HCT116 (cell line): ENCODE measurements around the gene NPHP3. TPM values are rescaled to one million over a fixed set of nuclear protein-coding genes. Genes with fewer than 3 reads are reported as not detected.

ENCODE experiments used
- ATAC-seq: fragments of 200-7000 bp; cut with Tn5 transposase; 2 replicates; pipeline ENCODE4 v1.9.1; 2020; ENCODE audit warnings: mild to moderate bottlenecking, moderate library complexity
- BruUV-seq: library from RNA; stranded (reverse); fragments of 400-500 nt; replicated peaks from 2 replicates; lab custom pipeline; 2021; lab: Mats Ljungman, UMichigan
- CTCF ChIA-PET: fragments of 300-600 bp; sonication (Branson Sonifier 250); formaldehyde crosslinking; loops from one replicate; lab custom pipeline; 2021; ENCODE audit warnings: antibody characterized with exemption; lab: Charles Lee
- POLR2A ChIA-PET: fragments of 300-600, 350-600 bp; sonication (Branson Sonifier 250); formaldehyde crosslinking; loops from one replicate; lab custom pipeline; 2021; ENCODE audit warnings: antibody characterized with exemption; lab: Charles Lee
- RAD21 ChIA-PET, 2 experiments: fragments of 300-600 bp; sonication (Branson Sonifier 250); formaldehyde crosslinking; loops; one replicate each; lab custom pipeline; 2023; ENCODE audit warnings: low total read pairs in 2 of 2; ENCODE audit not compliant: uncharacterized antibody in 2 of 2, unreplicated experiment in 2 of 2, low non-redundant PET in 1 of 2; lab: Charles Lee
- DNase-seq: peaks from one replicate; pipeline ENCODE4 v3.0.0-alpha.2; 2010; ENCODE audit warnings: low read depth, low spot score
- H2AFZ ChIP-seq: fragments of 200-600 bp; shearing (Covaris generic), sonication (generic); 2 replicates; pipeline ENCODE4 v1.6.1; 2017; ENCODE audit warnings: low read depth, mixed run types, mixed read lengths, antibody characterized with exemption, low read length; ENCODE audit not compliant: poor library complexity, severe bottlenecking
- H3K27ac ChIP-seq: 2 replicates; pipeline ENCODE4 v1.5.1; 2012; ENCODE audit warnings: low read depth, low read length
- H3K27me3 ChIP-seq: fragments of 200-600 bp; sonication (generic); 2 replicates; pipeline ENCODE4 v1.6.1; 2016; ENCODE audit warnings: mixed run types, low read length, mixed read lengths; ENCODE audit not compliant: insufficient read depth
- H3K36me3 ChIP-seq, 2 experiments: fragments of 200-500 bp in 1 of 2; fragments of 200-600 bp in 1 of 2; sonication (Bioruptor generic) in 1 of 2; sonication (generic) in 1 of 2; 2 replicates each; pipeline versions ENCODE4 v1.5.1 to v1.6.1; 2014 to 2016; ENCODE audit warnings: low read length in 2 of 2, inconsistent platforms in 1 of 2, mixed read lengths in 1 of 2, mixed run types in 1 of 2; ENCODE audit not compliant: insufficient read depth in 2 of 2, control insufficient read depth in 1 of 2
- H3K4me1 ChIP-seq, 2 experiments: fragments of 200-600 bp in 1 of 2; sonication (generic) in 1 of 2; 2 replicates each; pipeline versions ENCODE4 v1.5.1 to v1.6.1; 2012 to 2017; ENCODE audit warnings: low read length in 2 of 2, inconsistent platforms in 1 of 2, mild to moderate bottlenecking in 1 of 2, mixed read lengths in 1 of 2, mixed run types in 1 of 2, moderate library complexity in 1 of 2; ENCODE audit not compliant: insufficient read depth in 2 of 2, control insufficient read depth in 1 of 2
- H3K4me2 ChIP-seq: fragments of 200-600 bp; sonication (generic); 2 replicates; pipeline ENCODE4 v1.6.1; 2017; ENCODE audit warnings: mixed run types, low read length, mixed read lengths
- H3K4me3 ChIP-seq, 2 experiments: fragments of 200-600 bp in 1 of 2; sonication (generic) in 1 of 2; replicated peaks in 1 of 2; 2 replicates each; pipeline ENCODE4 v1.5.1; 2011 to 2016; ENCODE audit warnings: low read length in 2 of 2, control low read depth in 1 of 2, low read depth in 1 of 2, mild to moderate bottlenecking in 1 of 2, mixed read lengths in 1 of 2, mixed run types in 1 of 2
- H3K79me2 ChIP-seq: fragments of 200-600 bp; sonication (generic); 2 replicates; pipeline ENCODE4 v1.6.1; 2017; ENCODE audit warnings: mild to moderate bottlenecking, mixed run types, low read length, moderate library complexity, mixed read lengths; ENCODE audit not compliant: insufficient read depth
- H3K9ac ChIP-seq: fragments of 200-600 bp; sonication (generic); 2 replicates; pipeline ENCODE4 v1.6.1; 2016; ENCODE audit warnings: low read length, mixed read lengths
- H3K9me2 ChIP-seq: fragments of 200-600 bp; sonication (generic), shearing (Covaris generic); 2 replicates; pipeline ENCODE4 v1.6.1; 2017; ENCODE audit warnings: mixed run types, mild to moderate bottlenecking, moderate library complexity; ENCODE audit not compliant: insufficient read depth
- H3K9me3 ChIP-seq, 2 experiments: fragments of 200-500 bp in 1 of 2; fragments of 200-600 bp in 1 of 2; sonication (Bioruptor generic) in 1 of 2; sonication (generic) in 1 of 2; 2 replicates each; pipeline ENCODE4 v1.6.1; 2014 to 2017; ENCODE audit warnings: low read length in 2 of 2, mixed read lengths in 2 of 2, inconsistent platforms in 1 of 2, low read depth in 1 of 2, mild to moderate bottlenecking in 1 of 2, mixed run types in 1 of 2, moderate library complexity in 1 of 2; ENCODE audit not compliant: control insufficient read depth in 1 of 2, insufficient read depth in 1 of 2
- H4K20me1 ChIP-seq: fragments of 200-600 bp; sonication (generic), shearing (Covaris generic); 2 replicates; pipeline ENCODE4 v1.6.1; 2017; ENCODE audit warnings: mixed run types, mild to moderate bottlenecking, moderate library complexity; ENCODE audit not compliant: insufficient read depth
- CBX3 ChIP-seq: IDR thresholded peaks from 2 replicates; pipeline ENCODE4 v1.6.1; 2012; ENCODE audit warnings: low read depth
- CEBPB ChIP-seq: IDR thresholded peaks from 2 replicates; pipeline ENCODE4 v1.6.1; 2012; ENCODE audit warnings: low read depth
- EGR1 ChIP-seq: IDR thresholded peaks from 2 replicates; pipeline ENCODE4 v1.6.1; 2012; ENCODE audit warnings: low read depth
- ELF1 ChIP-seq: IDR thresholded peaks from 2 replicates; pipeline ENCODE4 v1.6.1; 2012; ENCODE audit warnings: low read depth, borderline replicate concordance
- EZH2 ChIP-seq: fragments of 200-600 bp; sonication (generic); IDR thresholded peaks from 2 replicates; pipeline ENCODE4 v1.6.1; 2017; ENCODE audit warnings: antibody characterized with exemption, mixed run types
- EZH2phosphoT487 ChIP-seq: fragments of 200-600 bp; IDR thresholded peaks from 2 replicates; pipeline ENCODE4 v1.6.1; 2018; ENCODE audit warnings: antibody characterized with exemption, borderline replicate concordance
- FOSL1 ChIP-seq: IDR thresholded peaks from 2 replicates; pipeline ENCODE4 v1.6.1; 2012; ENCODE audit warnings: low read depth
- JUND ChIP-seq: IDR thresholded peaks from 2 replicates; pipeline ENCODE4 v1.6.1; 2012
- POLR2A ChIP-seq: IDR thresholded peaks from 2 replicates; pipeline ENCODE4 v1.7.0; 2011; ENCODE audit warnings: borderline replicate concordance; ENCODE audit not compliant: insufficient read depth, insufficient read length; ENCODE audit errors: extremely low read depth
- POLR2AphosphoS5 ChIP-seq: IDR thresholded peaks from 2 replicates; pipeline ENCODE4 v1.6.1; 2011; ENCODE audit warnings: mild to moderate bottlenecking, low read depth, low read length, moderate library complexity
- SP1 ChIP-seq: IDR thresholded peaks from 2 replicates; pipeline ENCODE4 v1.6.1; 2012; ENCODE audit warnings: low read depth
- TCF7L2 ChIP-seq: IDR thresholded peaks from 2 replicates; pipeline ENCODE4 v1.7.0; 2011; ENCODE audit warnings: borderline replicate concordance, inconsistent platforms; ENCODE audit not compliant: insufficient read depth, insufficient read length; ENCODE audit errors: extremely low read depth
- YY1 ChIP-seq: IDR thresholded peaks from 2 replicates; pipeline ENCODE4 v1.6.1; 2011; ENCODE audit warnings: low read length, low read depth, moderate library complexity, mild to moderate bottlenecking; ENCODE audit not compliant: insufficient replicate concordance; ENCODE audit errors: extremely low read depth
- ZFX ChIP-seq: fragments of 450-650 bp; IDR thresholded peaks from 2 replicates; pipeline ENCODE4 v1.6.1; 2017
- intact Hi-C: fragments of 100-400 bp; cut with micrococcal nuclease; formaldehyde crosslinking; loops from 2 replicates; pipeline ENCODE4 v1.10.0; 2022
- total RNA-seq: library from RNA; stranded (reverse); gene quantifications from one replicate; pipeline ENCODE4 v1.2.1, GENCODE V29; 2021; ENCODE audit not compliant: unreplicated experiment
- TF ChIP-seq, protein P1 (sequence below): IDR thresholded peaks from 2 replicates; pipeline ENCODE4 v1.6.1; 2012; ENCODE audit warnings: low read depth
- TF ChIP-seq, protein P2 (sequence below): IDR thresholded peaks from 2 replicates; pipeline ENCODE4 v1.6.1; 2012
- TF ChIP-seq, protein P3 (sequence below): IDR thresholded peaks from 2 replicates; pipeline ENCODE4 v1.6.1; 2011; ENCODE audit warnings: mild to moderate bottlenecking, low read length, moderate library complexity; ENCODE audit not compliant: insufficient replicate concordance; ENCODE audit errors: extremely low read depth

The NPHP3 gene
- total RNA-seq, 1 experiment from 2014 or later = 15.5 TPM

- POLR2A ChIA-PET = interaction anchor here (1.4 kb wide), 1 partner anchor 16 kb away, joined by 3 read pairs; no protein-coding TSS in a partner anchor
- Histone ChIP-seq H3K9ac (no peak overlapping the region), H3K36me3 (peaks cover 2 to 6% of the 10 kb centered on the region in 2 experiments; a peak in 1 of 4 replicates), H4K20me1 (no peaks in the 10 kb centered on the region; the same call in 1 of the 2 replicates), H3K4me3 (no peak overlapping the region), H3K27me3 (no peaks in the 10 kb centered on the region), H3K4me1 (no peaks in the 10 kb centered on the region), H3K9me3 (no peaks in the 10 kb centered on the region), H3K79me2 (no peaks in the 10 kb centered on the region), H2AFZ (no peak overlapping the region), H3K4me2 (no peak overlapping the region), H3K9me2 (no peaks in the 10 kb centered on the region), H3K27ac (no peak overlapping the region)
- ATAC-seq (no peak), DNase-seq (no peak)
- TF ChIP-seq, protein P1, sequence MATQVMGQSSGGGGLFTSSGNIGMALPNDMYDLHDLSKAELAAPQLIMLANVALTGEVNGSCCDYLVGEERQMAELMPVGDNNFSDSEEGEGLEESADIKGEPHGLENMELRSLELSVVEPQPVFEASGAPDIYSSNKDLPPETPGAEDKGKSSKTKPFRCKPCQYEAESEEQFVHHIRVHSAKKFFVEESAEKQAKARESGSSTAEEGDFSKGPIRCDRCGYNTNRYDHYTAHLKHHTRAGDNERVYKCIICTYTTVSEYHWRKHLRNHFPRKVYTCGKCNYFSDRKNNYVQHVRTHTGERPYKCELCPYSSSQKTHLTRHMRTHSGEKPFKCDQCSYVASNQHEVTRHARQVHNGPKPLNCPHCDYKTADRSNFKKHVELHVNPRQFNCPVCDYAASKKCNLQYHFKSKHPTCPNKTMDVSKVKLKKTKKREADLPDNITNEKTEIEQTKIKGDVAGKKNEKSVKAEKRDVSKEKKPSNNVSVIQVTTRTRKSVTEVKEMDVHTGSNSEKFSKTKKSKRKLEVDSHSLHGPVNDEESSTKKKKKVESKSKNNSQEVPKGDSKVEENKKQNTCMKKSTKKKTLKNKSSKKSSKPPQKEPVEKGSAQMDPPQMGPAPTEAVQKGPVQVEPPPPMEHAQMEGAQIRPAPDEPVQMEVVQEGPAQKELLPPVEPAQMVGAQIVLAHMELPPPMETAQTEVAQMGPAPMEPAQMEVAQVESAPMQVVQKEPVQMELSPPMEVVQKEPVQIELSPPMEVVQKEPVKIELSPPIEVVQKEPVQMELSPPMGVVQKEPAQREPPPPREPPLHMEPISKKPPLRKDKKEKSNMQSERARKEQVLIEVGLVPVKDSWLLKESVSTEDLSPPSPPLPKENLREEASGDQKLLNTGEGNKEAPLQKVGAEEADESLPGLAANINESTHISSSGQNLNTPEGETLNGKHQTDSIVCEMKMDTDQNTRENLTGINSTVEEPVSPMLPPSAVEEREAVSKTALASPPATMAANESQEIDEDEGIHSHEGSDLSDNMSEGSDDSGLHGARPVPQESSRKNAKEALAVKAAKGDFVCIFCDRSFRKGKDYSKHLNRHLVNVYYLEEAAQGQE = no peak
- TF ChIP-seq, protein P2, sequence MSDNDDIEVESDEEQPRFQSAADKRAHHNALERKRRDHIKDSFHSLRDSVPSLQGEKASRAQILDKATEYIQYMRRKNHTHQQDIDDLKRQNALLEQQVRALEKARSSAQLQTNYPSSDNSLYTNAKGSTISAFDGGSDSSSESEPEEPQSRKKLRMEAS = no peak
- TF ChIP-seq ELF1 = no peak
- no peak for TF ChIP-seq YY1
- TF ChIP-seq POLR2AphosphoS5 = no peak
- TF ChIP-seq TCF7L2 = no peak
- TF ChIP-seq CEBPB = no peak
- TF ChIP-seq POLR2A = no peak
- TF ChIP-seq ZFX = no peak
- no peak for TF ChIP-seq FOSL1
- TF ChIP-seq SP1 = no peak
- TF ChIP-seq EZH2phosphoT487 = no peak
- TF ChIP-seq CBX3 = no peak
- TF ChIP-seq EGR1 = no peak
- TF ChIP-seq, protein P3, sequence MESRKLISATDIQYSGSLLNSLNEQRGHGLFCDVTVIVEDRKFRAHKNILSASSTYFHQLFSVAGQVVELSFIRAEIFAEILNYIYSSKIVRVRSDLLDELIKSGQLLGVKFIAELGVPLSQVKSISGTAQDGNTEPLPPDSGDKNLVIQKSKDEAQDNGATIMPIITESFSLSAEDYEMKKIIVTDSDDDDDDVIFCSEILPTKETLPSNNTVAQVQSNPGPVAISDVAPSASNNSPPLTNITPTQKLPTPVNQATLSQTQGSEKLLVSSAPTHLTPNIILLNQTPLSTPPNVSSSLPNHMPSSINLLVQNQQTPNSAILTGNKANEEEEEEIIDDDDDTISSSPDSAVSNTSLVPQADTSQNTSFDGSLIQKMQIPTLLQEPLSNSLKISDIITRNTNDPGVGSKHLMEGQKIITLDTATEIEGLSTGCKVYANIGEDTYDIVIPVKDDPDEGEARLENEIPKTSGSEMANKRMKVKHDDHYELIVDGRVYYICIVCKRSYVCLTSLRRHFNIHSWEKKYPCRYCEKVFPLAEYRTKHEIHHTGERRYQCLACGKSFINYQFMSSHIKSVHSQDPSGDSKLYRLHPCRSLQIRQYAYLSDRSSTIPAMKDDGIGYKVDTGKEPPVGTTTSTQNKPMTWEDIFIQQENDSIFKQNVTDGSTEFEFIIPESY = no peak
- TF ChIP-seq JUND = no peak
- no peak for TF ChIP-seq EZH2
- intact Hi-C loops = loop anchor here (1.0 to 10.0 kb wide), 3 partner anchors 106 to 388 kb away; no protein-coding TSS in a partner anchor
- no TSS peak for BruUV-seq
- RAD21 ChIA-PET = no interaction called here
- CTCF ChIA-PET = interaction anchor here (1.0 to 2.6 kb wide), 12 partner anchors 11 to 386 kb away, joined by 3 to 36 read pairs (median 6); partner anchors contain the start of genes ACAD11, DNAJC13 and UBA5
These were observed 79.7 kb downstream of the NPHP3 start for GRCh38 chr3:132642539-132642847.
